SW 1271 (cell line): Measurements from ENCODE around the gene TDP1.
A peak's percentile ranks its signal among the peaks of the same experiment; 100 is the strongest.

ENCODE experiments used
- DNase-seq, 2 experiments: peaks; one replicate each; lab custom pipeline; 2025; lab: John Stamatoyannopoulos, UW

The TDP1 gene

GRCh38 chr14:89955745-89956660, at the start of gene TDP1:
Gene TDP1 (plus strand): TSS chr14:89955927. CDS start chr14:89963115, 7,188 bp downstream.
- DNase-seq, result peak; percentile 73 to 94

- no peak for DNase-seq
Observed at GRCh38 chr14:89906000-89906399, 49.7 kb upstream of the TDP1 start.

GRCh38 chr14:89907655-89908054, 48.1 kb upstream of the TDP1 start:
- DNase-seq, result no peak

- no peak for DNase-seq
Observed at GRCh38 chr14:89908712-89909450, 46.8 kb upstream of the TDP1 start.

GRCh38 chr14:89909586-89909985, 46.1 kb upstream of the TDP1 start:
- DNase-seq, result no peak

- DNase-seq, result no peak
Observed at GRCh38 chr14:89910691-89911009, 45.1 kb upstream of the TDP1 start.

- no peak for DNase-seq
Observed at GRCh38 chr14:89911010-89911919, 44.5 kb upstream of the TDP1 start.

GRCh38 chr14:89912221-89912620, 43.5 kb upstream of the TDP1 start:
- no peak for DNase-seq

GRCh38 chr14:89912667-89913211, 43.0 kb upstream of the TDP1 start:
- peak in 1 of 2 experiments; percentile 16 for DNase-seq

- DNase-seq, result peak; percentile 19 to 71
Observed at GRCh38 chr14:89915114-89915878, 40.4 kb upstream of the TDP1 start.

GRCh38 chr14:89918721-89919120, 37.0 kb upstream of the TDP1 start:
- DNase-seq, result no peak

- DNase-seq, result no peak
Observed at GRCh38 chr14:89920056-89920455, 35.7 kb upstream of the TDP1 start.

GRCh38 chr14:89921346-89921745, 34.4 kb upstream of the TDP1 start:
- DNase-seq, result no peak

GRCh38 chr14:89922031-89922907, 33.5 kb upstream of the TDP1 start:
- no peak for DNase-seq

- DNase-seq, result no peak
Observed at GRCh38 chr14:89924268-89924667, 31.5 kb upstream of the TDP1 start.

- no peak for DNase-seq
Observed at GRCh38 chr14:89926694-89927093, 29.0 kb upstream of the TDP1 start.

- DNase-seq, result no peak
Observed at GRCh38 chr14:89927186-89927865, 28.4 kb upstream of the TDP1 start.

- no peak for DNase-seq
Observed at GRCh38 chr14:89933002-89933401, 22.7 kb upstream of the TDP1 start.

GRCh38 chr14:89936654-89937185, 19.0 kb upstream of the TDP1 start:
- peak in 1 of 2 experiments; percentile 10 for DNase-seq
